Bone marrow (tissue), 2 donors: ENCODE data around the gene FUNDC2.

Experiments used
- DNase-seq, 2 donors: peaks; one replicate each; lab custom pipeline; 2025; lab: John Stamatoyannopoulos, UW

FUNDC2 gene

GRCh38 chrX:155023907-155024833 lies 2.5 kb upstream of the FUNDC2 start:
- no peak for DNase-seq

DNA sequence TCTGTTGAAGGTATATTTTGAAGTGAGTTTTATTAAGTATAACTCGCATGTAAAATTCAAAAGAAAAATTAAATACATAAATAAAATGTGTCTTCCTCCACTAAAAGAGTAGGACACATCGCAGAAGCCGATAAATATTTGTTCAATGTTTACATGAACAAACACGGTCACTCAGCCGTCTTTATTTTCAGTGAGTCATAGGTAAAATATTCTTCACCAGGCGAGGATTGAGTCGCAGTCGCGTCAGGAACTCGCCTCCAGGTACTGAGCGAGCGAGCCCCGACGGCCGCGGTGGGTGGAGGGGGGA lies 271 bp upstream of the FUNDC2 start:
- DNase-seq, result no peak

DNA sequence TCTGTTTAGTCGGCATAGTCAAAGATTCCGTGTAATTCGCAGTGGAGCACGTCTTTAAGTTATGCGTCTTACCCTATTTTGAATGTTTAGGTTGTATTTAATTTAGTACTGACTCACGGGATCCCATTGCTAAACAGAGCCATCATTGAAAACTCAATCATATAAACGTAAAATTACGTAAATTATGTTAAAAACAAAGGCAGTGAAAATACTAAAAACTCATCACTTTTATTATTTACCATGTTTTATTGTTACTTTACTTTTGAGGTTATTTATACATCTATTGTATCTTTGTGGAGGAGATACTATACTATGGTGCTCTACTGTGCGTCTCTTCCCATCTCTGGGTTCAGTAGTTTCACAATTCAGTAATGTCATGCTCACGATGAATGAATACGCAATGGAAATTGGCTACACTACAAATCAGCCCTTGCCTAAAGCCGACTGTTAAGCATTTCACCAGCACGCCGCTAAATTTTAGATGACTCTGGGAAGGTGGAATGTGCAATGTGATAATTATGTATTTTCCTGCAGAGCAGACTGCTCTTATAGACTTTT lies 944 bp downstream of the FUNDC2 start:
- no peak for DNase-seq

DNA sequence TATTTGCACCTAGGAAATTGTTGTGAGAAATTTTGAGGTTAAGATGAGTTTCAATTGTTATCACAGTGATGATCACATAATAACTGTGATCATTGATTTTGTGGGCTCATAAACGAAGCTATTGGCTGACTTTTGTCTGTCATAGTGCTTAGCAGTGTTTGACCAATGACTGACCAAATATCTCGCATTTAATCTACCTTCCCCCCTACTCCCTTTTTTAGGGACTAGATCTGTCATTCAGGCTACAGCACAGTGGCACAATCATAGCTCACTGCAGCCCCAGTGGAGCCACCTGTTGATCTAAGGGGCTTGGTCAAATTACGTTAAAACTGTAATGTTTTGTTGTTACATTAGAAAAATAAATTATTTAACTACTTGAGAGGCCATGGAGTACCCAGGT lies 1.5 kb downstream of the FUNDC2 start:
- no peak for DNase-seq

DNA sequence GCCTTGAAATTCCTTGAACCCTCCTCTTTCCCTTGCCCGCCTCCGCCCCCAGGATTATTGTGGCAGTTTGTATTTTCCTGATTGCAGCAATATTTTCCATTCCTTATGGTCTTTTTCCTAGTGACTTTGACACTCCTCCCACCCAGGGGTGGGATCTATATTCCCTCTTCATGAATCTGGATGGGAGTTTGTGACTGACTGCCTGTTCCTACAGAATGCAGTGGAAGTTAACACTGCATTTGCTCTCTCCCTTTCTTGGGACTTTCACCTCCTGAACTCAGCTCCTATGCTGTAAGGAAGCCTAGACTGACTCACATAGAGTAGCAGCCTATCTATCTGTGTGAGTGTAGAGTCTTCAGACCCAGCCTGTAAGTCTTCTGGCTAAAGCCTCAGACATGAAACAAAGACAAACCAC lies 2.2 kb downstream of the FUNDC2 start:
- no peak for DNase-seq

DNA sequence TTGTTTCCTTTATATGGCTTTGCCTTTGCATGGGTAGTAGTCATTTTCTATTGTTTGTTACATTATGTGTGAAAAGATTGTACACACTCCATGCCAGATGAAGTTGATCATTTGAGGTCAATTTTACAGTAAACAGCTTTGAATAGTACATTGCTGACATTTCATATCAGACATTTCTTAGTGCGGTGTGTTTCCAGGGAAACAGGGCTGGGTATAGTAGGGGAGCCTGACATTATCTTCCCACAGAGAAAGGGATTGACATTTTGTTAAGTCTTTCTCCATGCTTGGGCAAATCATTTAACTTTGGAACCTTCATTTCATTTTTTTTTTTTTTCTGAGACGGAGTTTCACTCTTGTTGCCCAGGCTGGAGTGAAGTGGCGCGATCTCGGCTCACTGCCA lies 5.0 kb downstream of the FUNDC2 start:
- no peak for DNase-seq

DNA sequence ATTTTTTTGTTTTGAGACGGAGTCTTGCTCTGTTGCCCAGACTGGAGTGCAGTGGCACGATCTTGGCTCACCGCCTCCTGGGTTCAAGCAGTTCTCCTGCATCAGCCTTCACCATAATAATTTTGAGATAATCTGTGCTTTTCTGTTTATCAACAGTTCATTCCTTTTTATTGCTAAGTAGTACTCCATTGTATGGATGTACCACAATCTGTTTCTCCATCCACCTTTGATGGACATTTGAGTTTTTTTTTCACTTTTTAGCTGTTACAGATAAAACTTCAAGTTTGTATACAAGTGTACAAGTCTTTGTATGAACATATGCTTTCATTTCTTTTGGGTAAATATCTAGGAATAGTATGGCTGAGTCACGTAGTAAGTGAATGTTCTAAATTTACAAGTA lies 9.0 kb downstream of the FUNDC2 start:
- no peak for DNase-seq

DNA sequence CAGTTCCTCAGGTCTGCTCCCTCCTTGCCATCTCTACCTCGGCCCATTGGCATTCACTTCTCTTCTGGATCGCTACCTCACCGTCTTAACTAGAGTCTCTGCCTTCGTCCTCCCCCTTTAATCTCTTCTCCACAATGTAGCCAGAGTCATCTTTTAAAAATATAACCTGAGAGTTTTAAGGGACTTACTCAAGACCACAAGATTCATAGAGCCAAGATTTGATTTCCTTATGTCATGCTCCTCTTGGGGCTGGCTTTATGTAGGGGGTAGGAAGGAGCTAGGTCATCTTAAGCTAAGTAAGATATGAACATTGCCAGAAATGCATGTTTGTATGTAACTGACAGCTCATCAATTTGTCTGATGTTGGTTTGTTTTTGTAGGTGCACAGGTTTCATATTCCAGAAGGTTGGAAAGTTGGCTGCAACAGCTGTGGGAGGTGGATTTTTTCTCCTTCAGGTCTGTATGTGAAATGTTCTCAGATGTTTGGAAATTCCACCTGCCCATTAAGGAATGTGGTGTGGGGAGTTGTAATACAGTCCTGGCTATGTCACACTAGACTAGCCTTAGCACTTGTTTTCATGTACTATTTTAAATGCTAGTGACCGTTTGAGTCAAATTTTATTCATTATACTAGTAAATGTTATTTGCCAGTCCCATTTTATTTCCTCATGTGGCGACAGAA lies 19.6 kb downstream of the FUNDC2 start:
- DNase-seq, result no peak

GRCh38 chrX:155046811-155047528 lies 20.3 kb downstream of the FUNDC2 start:
- DNase-seq, result no peak

- DNase-seq, result no peak
Observed at GRCh38 chrX:155048977-155049619, 22.5 kb downstream of the FUNDC2 start.

- no peak for DNase-seq
Observed at GRCh38 chrX:155052738-155053498, 26.3 kb downstream of the FUNDC2 start.

DNA sequence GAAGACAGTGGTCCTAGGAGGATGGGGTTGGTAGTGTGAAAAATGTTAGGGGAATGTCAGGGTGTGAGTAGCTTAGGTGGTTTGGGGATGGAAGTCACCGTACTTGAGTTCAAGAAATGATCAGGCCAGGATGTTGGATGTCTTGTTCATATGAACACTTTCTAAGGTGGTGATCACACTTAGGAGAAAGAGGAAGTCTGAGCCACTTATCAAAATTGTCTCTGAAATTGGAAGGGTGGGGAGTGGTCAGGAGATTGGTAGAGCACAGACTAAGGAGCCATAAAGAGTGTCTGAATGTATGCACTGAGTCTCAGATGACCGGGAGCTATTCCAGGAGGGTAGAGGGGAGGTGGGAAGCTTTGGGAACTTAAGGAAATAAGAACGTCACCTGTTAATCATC lies 27.0 kb downstream of the FUNDC2 start:
- DNase-seq, result no peak

GRCh38 chrX:155054255-155054654 lies 27.6 kb downstream of the FUNDC2 start:
- no peak for DNase-seq

DNA sequence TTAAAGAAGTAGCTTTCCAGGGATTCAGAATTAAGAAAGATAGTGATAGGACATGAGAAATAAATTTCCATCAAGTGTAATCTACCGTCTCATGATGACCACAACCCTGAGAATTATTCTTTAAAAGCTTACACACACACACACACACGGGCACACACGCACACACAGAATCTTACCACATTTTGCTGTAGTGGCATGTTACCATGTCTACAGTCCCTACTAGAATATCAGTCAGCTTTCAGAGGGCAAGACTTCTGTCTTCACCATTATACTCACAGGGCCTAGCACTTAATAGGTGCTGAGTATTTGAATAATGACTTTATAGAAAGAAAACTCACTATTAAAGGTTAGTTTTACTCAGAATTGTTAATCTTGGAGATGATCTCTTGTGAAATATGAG lies 28.9 kb downstream of the FUNDC2 start:
- DNase-seq, result no peak

GRCh38 chrX:155056471-155056870 lies 29.8 kb downstream of the FUNDC2 start:
- DNase-seq, result no peak

- DNase-seq, result peak in 1 of 2 donors; percentile 1
Observed at GRCh38 chrX:155056877-155057792, 30.5 kb downstream of the FUNDC2 start.

DNA sequence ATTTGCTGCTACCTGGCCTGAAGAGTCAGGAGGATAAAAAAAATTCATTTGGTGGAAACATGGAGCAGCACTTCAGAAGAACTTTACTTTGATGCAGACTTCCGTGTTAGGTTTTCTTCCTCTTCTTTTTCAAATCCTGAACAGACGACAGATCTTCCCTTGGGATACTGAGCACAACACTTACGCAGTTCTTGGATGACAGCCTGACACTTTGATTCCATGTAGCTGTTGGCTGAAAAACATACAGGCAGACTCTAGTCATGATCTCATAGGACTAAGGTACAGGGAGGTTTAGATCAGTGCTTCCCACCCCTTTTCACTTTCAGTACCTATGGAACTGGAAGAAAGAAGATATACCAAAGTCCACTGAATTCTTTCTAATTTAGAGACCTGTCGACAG lies 35.1 kb downstream of the FUNDC2 start:
- no peak for DNase-seq

DNA sequence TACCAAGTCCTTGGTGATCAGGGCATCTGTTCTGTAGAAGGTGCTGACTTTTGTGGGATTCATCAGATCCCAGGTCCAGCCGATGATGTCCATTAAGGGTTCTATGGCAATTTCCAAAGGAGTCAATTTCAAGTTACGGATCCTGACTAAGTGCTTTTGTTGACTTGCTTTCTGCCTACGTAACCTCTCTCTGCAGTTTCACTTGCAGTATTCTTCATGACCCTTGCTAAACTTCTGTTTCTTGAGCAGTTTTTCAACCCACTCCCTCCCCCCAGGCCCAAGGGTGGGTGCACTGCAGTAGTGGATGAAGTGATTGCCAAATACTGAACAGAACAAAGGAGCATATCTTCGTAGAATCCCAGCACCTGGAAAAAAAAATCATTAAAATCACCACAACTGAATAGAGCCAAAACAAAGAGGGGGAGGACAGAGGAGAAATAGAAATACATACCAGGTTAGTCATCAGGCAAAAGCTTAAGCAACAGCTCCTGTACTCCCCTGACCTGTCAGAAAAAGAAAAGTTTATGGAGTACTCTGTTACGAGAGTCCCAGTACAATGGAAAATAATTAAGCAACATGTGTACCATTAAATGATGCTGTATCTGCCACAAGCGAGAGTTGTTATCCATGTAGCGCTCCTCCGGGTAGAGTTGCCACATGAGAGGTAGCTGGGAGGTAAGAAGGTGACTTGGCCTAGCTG lies 38.5 kb downstream of the FUNDC2 start:
- DNase-seq, result no peak

GRCh38 chrX:155068165-155068564 lies 41.5 kb downstream of the FUNDC2 start:
- no peak for DNase-seq

DNA sequence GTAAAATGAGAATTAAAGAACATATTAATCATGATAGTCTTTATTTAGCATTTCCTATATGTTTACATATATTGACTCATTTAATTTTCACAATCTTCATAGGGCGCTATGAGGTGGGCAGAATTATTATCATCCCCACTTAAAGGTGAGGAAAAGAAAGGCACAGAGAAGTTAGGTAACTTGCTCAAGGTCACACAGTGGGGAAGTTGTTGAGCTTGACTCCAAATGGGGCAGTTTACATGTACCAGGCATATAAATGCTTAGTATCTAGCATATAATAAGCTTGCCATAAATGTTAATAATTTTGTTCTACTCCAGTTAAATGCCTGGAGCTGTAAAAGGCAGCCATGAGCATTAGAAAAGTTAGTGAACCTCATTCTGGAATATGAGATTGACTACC lies 42.8 kb downstream of the FUNDC2 start:
- DNase-seq, result no peak
